BJ (cell line): Measurements from ENCODE around the gene ENPP1. TPM values are rescaled to one million over a fixed set of nuclear protein-coding genes. Genes with fewer than 3 reads are reported as not detected.

ENCODE experiments used
- CTCF ChIA-PET: fragments of 350-600 bp; formaldehyde crosslinking; extraction: SDS; loops from one replicate; lab custom pipeline; 2021; ENCODE audit warnings: antibody characterized with exemption, inconsistent platforms; lab: Yijun Ruan, JAX
- POLR2A ChIA-PET: fragments of 300-600 bp; sonication (Branson Sonifier 250); formaldehyde crosslinking; extraction: SDS; loops from one replicate; lab custom pipeline; 2021; ENCODE audit warnings: antibody characterized with exemption; lab: Charles Lee
- DNase-seq: peaks from one replicate; pipeline ENCODE4 v3.0.0-alpha.2; 2011; ENCODE audit warnings: low read depth
- H3K27me3 ChIP-seq: 2 replicates; pipeline ENCODE4 v1.6.0; 2011; ENCODE audit warnings: low read length; ENCODE audit not compliant: control insufficient read depth, insufficient read depth
- H3K36me3 ChIP-seq: 2 replicates; pipeline ENCODE4 v1.5.1; 2011; ENCODE audit warnings: low read length; ENCODE audit not compliant: control insufficient read depth, insufficient read depth
- H3K4me3 ChIP-seq: 2 replicates; pipeline ENCODE4 v1.5.1; 2011; ENCODE audit warnings: low read depth, mild to moderate bottlenecking, control low read depth, low read length
- polyA plus RNA-seq: library from polyadenylated mRNA; depleted of rRNA; stranded (reverse); fragments of >200 nt; gene quantifications from 2 replicates; pipeline ENCODE4 v1.2.3, GENCODE V29; 2011
- TF ChIP-seq, protein P1 (sequence below): IDR thresholded peaks from 2 replicates; pipeline ENCODE4 v1.5.1; 2011; ENCODE audit warnings: low read depth, mild to moderate bottlenecking, control low read depth, inconsistent platforms, low read length, moderate library complexity; ENCODE audit not compliant: insufficient read depth

ENPP1 gene
- polyA plus RNA-seq, 1 experiment, result 8.0 TPM

GRCh38 chr6:131861381-131861780 lies 53.6 kb downstream of the ENPP1 start:
- Histone ChIP-seq H3K36me3 (no peaks in the 10 kb centered on the region; the same call in 1 of the 2 replicates), H3K4me3 (no peak overlapping the region), H3K27me3 (no peaks in the 10 kb centered on the region)
- peak; percentile 58 for DNase-seq
- TF ChIP-seq, protein P1, sequence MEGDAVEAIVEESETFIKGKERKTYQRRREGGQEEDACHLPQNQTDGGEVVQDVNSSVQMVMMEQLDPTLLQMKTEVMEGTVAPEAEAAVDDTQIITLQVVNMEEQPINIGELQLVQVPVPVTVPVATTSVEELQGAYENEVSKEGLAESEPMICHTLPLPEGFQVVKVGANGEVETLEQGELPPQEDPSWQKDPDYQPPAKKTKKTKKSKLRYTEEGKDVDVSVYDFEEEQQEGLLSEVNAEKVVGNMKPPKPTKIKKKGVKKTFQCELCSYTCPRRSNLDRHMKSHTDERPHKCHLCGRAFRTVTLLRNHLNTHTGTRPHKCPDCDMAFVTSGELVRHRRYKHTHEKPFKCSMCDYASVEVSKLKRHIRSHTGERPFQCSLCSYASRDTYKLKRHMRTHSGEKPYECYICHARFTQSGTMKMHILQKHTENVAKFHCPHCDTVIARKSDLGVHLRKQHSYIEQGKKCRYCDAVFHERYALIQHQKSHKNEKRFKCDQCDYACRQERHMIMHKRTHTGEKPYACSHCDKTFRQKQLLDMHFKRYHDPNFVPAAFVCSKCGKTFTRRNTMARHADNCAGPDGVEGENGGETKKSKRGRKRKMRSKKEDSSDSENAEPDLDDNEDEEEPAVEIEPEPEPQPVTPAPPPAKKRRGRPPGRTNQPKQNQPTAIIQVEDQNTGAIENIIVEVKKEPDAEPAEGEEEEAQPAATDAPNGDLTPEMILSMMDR, result no peak
- ChIA-PET POLR2A (no interaction called here), CTCF (interaction anchor here (1.0 to 2.7 kb wide), 4 partner anchors 13 to 166 kb away, joined by 3 to 10 read pairs (median 4); no protein-coding TSS in a partner anchor)

DNA sequence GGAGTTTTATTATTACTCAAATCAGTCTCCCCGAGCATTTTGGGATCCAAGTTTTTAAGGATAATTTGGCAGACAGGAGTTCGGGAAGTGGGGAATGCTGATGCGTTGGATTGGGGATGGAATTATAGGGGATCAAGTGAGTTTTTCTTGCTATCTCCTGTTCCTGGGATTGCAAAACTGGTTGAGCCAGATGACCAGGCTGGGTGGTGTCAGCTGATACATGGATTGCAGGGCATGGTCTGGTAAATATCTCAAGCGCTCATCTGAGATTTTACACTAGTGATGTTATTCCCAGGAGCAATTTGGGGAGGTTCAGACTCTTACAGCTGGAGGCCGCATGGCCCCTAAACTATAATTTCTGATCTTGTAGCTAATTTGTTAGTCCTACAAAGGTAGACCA lies 54.7 kb downstream of the ENPP1 start:
- Histone ChIP-seq H3K27me3 (no peaks in the 10 kb centered on the region), H3K4me3 (no peak overlapping the region), H3K36me3 (no peaks in the 10 kb centered on the region; the same call in 1 of the 2 replicates)
- ChIA-PET POLR2A (no interaction called here), CTCF (interaction anchor here (0.7 to 1.4 kb wide), 2 partner anchors 49 to 167 kb away, joined by 3 to 4 read pairs; no protein-coding TSS in a partner anchor)
- no peak for DNase-seq
- TF ChIP-seq, protein P1, result no peak

- no peak for DNase-seq
- ChIA-PET POLR2A (interaction anchor here (0.6 kb wide), 1 partner anchor 217 kb away, joined by 4 read pairs; no protein-coding TSS in a partner anchor), CTCF (interaction anchor here (0.7 to 2.1 kb wide), 2 partner anchors 25 to 172 kb away, joined by 3 to 5 read pairs; no protein-coding TSS in a partner anchor)
- TF ChIP-seq, protein P1, result no peak
- H3K36me3 ChIP-seq, result no peaks in the 10 kb centered on the region; the same call in 1 of the 2 replicates
- H3K27me3 ChIP-seq, result no peaks in the 10 kb centered on the region
- no peak overlapping the region for H3K4me3 ChIP-seq
Measured at GRCh38 chr6:131867744-131868143, 59.9 kb downstream of the ENPP1 start.

GRCh38 chr6:131868836-131869235 lies 61.0 kb downstream of the ENPP1 start:
- Histone ChIP-seq H3K27me3 (no peaks in the 10 kb centered on the region), H3K4me3 (no peak overlapping the region), H3K36me3 (no peaks in the 10 kb centered on the region; the same call in 1 of the 2 replicates)
- ChIA-PET POLR2A (no interaction called here), CTCF (interaction anchor here (0.6 to 2.1 kb wide), 4 partner anchors 29 to 198 kb away, joined by 3 to 5 read pairs (median 4); no protein-coding TSS in a partner anchor)
- DNase-seq, result no peak
- TF ChIP-seq, protein P1, result no peak

GRCh38 chr6:131875647-131876046 lies 67.8 kb downstream of the ENPP1 start:
- peaks cover under 1% of the 10 kb centered on the region; the same call in 1 of the 2 replicates for H3K36me3 ChIP-seq
- POLR2A ChIA-PET, result no interaction called here

More at GRCh38 chr6:131875647-131876046, 67.8 kb downstream of the ENPP1 start:
- DNase-seq, result no peak
- H3K27me3 ChIP-seq, result no peaks in the 10 kb centered on the region
- TF ChIP-seq, protein P1, result no peak
- CTCF ChIA-PET, result no interaction called here
- H3K4me3 ChIP-seq, result no peak overlapping the region
